HG03439 (cell line): ENCODE measurements around the gene FNDC10.
"Not testable (repeated sequence)": the region's sequence is repeated elsewhere in the genome, so short reads cannot be mapped to it uniquely, and the experiment has no call there.

Experiments used
- ATAC-seq: cut with Tn5 transposase; IDR thresholded peaks from one replicate; pipeline ENCODE4 v1.9.1; 2021; ENCODE audit warnings: mild to moderate bottlenecking, moderate library complexity; ENCODE audit not compliant: unreplicated experiment

The FNDC10 gene

GRCh38 chr1:1599030-1599934, 653 bp downstream of the FNDC10 start:
- ATAC-seq: no peak

DNA sequence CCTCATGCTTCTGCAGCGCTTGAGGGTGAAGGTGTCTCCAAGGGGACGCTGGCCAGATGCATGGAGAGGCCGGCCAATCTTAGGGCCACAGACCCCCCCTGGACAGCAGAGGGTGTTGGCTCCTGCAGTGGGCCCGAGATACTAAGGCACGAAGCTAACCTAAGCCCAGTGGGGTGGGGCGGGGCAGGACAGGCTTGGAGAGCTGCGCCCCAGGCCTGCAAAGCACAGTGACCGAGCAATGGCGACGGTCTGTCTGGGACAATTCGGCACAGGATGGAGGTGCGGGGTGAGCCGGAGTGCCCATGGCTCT, 1.3 kb downstream of the FNDC10 start:
- ATAC-seq: no peak

DNA sequence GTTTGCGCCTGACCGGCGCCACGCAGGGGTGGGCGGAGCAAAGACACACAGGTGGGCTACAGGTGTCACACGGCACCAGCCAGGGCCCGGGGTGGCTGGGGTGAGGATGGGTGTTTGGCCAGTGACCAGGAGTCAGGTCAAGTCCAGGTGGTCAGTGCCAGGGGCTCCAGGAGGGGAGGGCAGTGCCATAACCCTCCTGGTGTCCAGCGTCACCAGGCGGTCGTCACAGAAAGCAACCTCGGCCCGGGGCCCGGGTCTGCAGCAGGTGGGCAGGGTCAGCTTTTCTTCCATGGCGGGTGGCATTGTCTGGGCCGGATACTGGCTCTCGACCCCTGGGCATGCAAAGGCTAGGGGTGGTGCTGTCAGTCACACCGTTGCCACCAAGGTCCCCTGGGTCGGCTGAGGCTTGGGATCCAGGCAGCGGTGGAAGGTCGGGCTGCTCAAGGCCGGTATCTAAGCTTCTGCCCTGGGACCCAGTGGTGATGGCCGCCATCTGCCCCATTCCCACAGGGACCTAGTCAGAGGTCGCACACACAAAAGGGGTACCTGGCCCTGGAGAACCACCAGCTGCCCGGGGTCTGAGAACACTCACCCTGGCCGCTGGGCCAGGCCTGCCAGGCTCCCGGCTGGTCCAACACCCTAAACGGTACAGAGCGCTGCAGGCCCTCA, 1.8 kb downstream of the FNDC10 start:
- ATAC-seq: no peak

- no peak for ATAC-seq
Measured at GRCh38 chr1:1597275-1597930, 2.5 kb downstream of the FNDC10 start.

DNA sequence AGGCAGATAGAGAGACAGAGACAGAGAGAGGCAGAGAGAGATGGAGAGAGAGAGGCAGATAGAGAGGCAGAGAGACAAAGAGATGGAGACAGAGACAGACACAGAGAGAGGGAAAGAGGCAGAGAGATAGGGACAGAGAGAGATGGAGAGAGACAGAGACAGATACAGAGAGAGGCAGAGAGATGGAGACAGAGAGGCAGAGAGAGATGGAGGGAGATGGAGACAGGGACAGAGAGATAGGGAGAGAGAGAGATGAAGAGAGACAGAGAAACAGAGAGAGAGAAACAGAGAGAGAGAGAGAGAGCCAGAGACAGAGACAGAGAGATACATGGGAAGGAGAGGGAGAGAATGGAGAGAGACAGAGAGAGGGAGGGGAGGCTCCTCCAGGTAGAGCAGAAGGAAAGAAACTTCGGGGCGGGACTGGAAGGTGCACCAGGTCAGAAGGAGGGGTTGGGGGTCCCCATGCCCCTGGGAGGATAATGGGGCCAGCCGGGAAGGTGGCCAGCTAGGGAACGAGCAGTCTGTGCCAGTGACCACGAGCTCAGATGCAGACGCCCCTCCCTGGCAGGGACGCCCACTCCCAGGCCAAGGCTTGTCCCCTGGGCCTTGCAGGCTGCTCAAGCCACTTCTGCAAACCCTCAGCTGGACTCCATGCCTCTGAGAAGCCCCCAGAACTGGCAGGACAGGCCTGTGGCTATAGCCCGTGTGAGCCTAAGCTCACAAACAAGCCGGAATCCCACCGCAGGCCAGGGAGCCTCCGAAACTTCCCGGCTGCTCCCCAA, 3.3 kb downstream of the FNDC10 start:
- no peak for ATAC-seq

- ATAC-seq: not testable (repeated sequence)
Measured at GRCh38 chr1:1595341-1595740, 4.6 kb downstream of the FNDC10 start.

DNA sequence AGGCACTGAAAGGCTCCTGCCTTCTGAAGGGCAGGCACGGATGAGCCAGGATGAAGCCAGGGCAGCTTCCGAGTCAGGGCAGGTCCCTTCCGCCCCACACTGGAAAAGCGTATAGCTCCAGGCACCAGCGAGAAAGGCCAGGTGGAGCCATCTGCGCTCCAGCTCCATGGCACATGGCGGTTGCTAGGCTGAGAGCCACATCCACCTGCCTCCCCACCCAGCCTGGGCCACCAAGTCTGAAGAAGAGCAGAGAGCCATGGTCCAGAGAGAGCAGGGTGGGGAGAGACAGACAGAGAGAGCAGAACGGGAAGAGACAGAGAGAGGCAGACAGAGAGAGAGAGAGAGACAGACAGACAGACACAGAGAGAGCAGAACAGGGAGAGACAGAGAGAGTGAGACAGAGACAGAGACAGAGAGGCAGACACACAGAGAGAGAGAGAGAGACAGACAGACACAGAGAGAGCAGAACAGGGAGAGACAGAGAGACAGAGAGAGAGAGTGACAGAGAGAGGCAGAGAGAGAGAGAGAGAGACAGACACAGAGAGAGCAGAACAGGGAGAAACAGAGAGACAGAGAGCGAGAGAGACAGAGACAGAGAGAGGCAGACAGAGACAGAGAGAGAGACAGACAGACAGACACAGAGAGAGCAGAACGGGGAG, 5.2 kb downstream of the FNDC10 start:
- no peak for ATAC-seq

GRCh38 chr1:1593834-1594601, 5.9 kb downstream of the FNDC10 start:
- no peak for ATAC-seq

DNA sequence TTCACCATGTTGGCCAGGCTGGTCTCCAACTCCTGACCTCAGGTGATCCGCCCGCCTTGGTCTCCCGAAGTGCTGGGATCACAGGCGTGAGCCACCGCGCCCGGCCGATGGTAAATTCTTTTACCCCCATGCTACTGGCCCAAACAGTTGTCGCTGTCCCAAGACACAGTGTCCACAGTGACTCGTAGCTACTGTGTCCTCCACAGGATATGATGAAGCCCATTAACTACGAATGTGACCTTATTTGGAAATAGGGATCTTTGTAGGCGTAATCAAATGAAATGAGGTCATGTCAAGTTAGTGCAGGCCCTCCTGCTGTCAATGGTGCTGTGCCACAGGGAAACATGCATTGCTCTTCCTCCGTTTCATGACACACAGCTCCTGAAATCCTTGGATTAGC, 8.5 kb downstream of the FNDC10 start:
- no peak for ATAC-seq

DNA sequence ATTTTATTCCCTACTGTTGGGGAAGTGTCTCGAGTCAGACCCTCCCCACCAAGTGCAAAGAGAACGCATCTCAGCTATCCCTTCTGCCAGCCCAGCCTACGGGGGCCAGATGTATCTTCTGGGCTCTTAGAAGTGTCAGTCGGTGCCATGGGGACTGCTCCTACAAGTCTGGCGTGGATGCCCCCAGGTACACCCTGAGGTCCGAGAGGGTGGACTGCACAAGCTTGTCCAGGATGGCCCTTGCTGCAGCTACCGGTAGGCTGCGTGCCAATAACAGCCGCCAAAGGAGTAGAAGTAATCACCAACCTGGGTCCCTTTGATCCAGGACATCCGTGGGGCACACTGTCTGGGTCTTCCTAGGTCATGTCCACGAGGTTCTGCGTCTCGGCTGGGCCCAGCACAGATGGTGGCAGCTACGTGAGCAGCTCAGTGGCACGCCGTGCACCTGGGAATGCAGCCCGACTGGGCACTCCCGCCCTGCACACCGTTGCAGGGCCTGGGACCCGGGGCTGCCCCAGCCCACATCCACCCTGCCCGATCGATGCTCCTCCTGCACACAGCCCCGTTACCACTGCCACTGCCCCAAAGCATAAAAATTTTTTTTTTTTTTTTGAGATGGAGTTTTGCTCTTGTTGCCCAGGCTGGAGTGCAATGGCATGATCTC, 16.5 kb downstream of the FNDC10 start:
- no peak for ATAC-seq

DNA sequence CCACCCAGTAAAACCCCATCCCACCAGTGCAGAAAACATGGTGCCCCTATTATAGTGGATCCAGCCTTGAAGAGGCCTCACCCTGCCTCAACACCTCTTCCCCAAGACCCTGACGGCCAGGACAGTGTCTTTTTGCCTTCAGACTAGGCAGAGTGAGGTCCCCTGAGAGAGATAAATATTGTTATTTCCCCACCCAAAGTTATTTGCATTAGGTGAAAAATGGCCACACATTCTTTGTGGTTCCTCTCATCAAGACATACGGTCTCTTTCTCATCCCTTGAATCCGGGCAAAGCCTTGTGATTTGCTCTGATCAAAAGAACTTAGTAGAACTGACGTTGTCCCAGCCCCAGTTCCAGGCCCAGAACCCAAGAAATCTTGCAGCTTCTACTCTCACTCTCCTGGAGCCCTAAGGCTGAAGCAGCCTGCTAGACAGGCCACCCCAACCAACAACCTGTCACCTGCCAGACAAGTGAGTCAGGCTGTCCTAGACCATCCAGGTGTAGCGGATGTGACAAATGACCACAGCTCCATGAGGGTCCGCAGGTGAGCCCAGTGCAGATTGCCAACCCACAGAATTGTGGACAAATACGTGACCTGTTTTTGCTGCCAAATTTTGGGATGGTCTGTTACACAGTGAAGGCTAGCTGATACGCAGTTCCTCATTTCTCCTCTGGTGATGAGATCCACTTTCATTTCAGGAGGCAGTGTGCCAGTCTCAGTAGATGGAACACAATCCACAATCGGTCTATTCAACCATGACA, 17.2 kb downstream of the FNDC10 start:
- ATAC-seq: no peak

DNA sequence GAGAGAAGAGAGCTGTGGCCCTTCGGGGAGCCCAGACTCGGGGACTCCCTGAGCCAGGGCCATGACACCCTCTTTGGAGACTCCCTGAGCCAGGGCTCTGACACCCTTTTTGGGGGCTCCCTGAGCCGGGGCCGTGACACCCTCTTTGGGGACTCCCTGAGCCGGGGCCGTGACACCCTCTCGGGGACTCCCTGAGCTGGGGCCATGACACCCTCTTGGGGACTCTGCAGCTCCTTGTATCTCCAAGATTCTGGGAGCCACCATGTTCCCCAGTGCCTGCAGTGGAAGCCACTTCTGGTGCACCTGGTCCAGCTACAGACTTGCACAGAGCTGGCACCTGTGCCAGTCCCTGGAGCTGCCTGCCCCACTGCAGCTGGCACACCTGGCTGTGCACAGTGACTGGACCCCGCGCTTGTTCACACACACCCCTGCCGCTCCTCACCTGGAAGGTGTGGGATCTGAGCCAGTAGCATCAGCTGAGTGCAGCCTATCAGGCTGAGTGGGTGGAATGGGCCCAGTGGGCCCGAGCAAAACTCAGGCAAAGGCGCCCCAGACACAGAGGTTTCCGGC, 21.5 kb downstream of the FNDC10 start:
- no peak for ATAC-seq

DNA sequence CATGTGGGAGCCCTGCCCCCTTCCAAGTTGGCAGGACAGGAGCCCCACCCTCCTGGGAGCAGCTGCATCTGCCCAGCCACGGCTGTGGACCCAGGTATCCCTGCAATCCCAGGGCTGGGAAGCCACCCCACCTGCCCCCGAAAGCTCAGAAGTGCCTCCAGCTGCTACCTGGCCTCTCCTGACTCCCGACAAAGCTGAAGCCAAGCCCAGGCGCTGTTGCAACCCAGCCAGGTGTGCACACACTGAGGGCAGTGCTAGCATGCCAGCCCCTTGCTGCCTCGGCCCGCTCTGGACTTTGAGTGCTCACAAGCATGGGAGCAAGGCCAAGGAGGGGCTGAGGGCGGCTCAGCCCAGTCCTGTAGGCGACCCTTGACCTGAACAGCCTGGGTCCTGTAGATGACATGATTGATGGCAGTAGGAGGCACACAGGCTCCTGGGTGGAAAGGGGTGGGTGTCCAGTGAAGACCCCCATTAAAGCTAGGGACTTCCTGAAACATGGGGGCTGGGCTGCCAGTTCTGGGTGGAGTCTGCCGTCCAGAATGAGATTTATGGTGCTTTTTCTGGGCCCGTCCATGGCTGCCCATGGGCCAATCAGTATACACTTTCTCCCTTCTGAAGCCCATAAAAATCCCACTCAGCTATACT, 22.4 kb downstream of the FNDC10 start:
- ATAC-seq: no peak

DNA sequence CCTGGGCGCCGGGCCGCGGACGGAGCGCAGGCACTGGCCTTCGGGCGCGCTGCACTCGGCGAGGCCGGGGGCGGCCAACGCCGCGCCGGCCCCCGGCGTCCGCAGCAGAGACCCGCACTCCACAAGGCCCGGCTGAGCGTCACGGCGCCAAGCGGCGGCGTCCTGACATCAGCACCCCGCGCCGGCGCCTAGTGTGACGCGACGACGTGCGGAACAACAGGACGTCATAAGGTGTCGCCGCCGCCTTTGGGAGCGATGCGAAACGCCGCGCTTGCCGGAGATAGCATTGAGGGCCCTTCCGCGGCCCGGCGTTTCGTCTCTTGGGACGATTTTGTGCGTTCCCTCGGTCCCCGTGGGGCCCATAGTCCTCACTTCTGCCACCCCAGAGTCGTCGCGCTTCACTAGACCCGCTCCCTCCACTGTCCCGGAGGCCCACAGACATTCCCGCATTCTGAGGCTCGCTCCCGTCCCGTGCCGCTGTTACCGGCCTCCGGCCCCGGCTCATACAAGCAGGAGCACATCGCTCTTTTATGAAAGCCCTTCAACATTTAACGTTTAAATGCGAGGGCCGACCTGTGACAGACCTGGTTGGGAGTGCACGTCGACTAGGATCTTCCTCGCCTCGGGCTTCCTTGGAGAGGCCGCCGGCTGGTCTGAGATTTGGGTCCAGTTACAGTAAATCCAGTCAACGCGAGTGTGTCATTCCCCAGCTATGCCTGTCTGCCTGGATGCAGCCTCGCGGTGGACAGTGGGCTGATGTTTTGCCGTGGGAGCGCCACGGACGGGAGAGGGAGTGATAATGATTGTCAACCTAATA, 25.0 kb downstream of the FNDC10 start, which contains the start of gene SSU72:
Gene SSU72, minus strand, starts transcription at position 143 of the 817 bp plus-strand sequence. CDS start 306 bp downstream, outside the sequence.
- peak; percentile 82 for ATAC-seq

DNA sequence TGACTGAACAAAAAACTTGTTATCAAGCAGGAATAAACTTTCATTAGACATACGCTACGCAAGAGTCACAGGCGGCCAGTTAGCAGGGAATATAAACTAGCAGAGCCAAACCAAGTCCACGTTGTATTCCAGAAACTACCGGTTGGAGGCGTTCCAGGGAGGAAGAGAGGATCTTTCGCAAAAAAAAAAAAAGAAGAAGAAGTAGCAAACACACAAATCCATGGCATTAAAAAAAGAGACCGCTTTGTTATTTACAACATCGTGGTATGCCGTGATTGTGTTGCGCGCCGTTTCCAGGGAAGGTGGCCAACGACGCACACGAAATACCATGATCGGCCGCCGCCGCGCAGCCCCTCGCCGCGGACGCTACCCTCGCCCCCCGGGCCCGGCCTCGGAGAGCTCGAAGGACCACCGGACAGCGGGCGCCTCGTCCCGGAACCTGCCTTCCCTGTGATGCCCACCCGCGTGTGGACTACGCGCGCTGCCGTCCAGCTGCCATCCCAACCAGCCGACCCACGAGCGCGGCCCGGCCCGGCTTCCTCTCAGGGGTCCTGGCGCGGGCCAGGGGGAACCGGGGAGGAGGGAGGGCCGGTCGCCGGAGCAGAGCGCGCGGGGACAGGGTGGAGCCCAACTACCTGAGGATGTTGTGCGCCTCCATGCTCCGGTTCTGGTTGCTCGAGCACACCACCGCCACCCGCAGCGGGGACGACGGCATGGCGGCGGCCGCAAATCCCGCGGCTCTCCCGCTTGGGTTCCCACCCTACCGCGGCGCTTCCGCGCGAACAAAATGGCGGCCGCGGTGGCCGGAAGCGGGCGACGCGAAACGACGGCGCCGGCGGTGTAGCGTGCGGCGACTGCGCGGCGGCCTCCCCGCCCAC, 25.9 kb downstream of the FNDC10 start:
- peak; percentile 65 for ATAC-seq

DNA sequence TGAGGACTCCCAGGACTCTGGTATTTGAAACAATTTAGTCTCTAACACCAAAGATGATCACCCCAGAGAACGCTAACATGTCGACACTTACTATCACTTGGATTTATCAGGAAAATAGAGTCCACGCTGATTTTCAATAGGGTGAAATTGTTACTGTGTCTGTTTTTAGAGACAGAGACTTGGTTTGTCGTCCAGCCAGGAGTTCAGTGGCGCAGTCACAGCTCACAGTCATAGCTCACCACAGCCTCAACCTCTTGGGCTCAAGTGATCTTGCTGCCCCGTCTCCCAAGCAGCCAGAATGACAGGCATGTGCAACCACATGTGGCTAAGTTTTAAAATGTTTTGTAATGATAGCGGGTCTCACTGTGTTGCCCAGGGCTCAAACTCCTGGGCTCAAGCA, 30.6 kb downstream of the FNDC10 start:
- no peak for ATAC-seq
